ENCODE data around the gene PTPRF.

DNA sequence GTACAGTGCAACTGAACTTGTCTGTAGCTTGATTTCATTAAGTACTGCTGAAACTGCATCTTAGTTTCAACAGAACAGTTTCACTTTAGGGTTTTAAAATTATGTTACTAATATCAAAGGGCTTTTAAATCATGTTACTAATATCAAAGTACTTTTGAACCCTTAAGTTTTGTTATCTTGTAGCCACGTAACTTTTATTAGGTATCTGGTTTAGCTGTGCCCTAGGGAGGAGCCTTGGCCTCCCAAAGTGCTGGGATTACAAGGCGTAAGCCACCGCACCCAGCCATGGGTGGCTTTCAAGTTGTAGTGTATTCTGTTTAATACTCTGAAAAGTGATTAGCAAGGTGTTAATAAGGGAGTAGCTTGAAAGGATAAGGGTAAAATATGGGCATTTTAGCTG lies 121.2 kb downstream of the PTPRF start:
- TF ChIP-seq POLR2A (IDR thresholded peaks at IDR 0.05; ENCODE audit: low read depth) = no peak
- TF ChIP-seq, protein P1, sequence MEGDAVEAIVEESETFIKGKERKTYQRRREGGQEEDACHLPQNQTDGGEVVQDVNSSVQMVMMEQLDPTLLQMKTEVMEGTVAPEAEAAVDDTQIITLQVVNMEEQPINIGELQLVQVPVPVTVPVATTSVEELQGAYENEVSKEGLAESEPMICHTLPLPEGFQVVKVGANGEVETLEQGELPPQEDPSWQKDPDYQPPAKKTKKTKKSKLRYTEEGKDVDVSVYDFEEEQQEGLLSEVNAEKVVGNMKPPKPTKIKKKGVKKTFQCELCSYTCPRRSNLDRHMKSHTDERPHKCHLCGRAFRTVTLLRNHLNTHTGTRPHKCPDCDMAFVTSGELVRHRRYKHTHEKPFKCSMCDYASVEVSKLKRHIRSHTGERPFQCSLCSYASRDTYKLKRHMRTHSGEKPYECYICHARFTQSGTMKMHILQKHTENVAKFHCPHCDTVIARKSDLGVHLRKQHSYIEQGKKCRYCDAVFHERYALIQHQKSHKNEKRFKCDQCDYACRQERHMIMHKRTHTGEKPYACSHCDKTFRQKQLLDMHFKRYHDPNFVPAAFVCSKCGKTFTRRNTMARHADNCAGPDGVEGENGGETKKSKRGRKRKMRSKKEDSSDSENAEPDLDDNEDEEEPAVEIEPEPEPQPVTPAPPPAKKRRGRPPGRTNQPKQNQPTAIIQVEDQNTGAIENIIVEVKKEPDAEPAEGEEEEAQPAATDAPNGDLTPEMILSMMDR (IDR thresholded peaks at IDR 0.05) = no peak
